Activated naive CD8-positive, alpha-beta T cell (primary cell): ENCODE measurements around the gene TYMS.

Source experiments
- H3K27ac Mint-ChIP-seq: one replicate; pipeline ENCODE4 v1.8.0; 2021; ENCODE audit warnings: mixed read lengths
- H3K27me3 Mint-ChIP-seq: one replicate; pipeline ENCODE4 v1.8.0; 2021; ENCODE audit warnings: mixed read lengths
- H3K36me3 Mint-ChIP-seq: one replicate; pipeline ENCODE4 v1.8.0; 2021; ENCODE audit warnings: mixed read lengths
- H3K4me1 Mint-ChIP-seq: one replicate; pipeline ENCODE4 v1.8.0; 2021; ENCODE audit warnings: low read depth, mixed read lengths
- H3K4me3 Mint-ChIP-seq: one replicate; pipeline ENCODE4 v1.8.0; 2021; ENCODE audit warnings: mild to moderate bottlenecking, mixed read lengths
- H3K9me3 Mint-ChIP-seq: one replicate; pipeline ENCODE4 v1.8.0; 2021; ENCODE audit warnings: low read depth, mixed read lengths

Gene TYMS

DNA sequence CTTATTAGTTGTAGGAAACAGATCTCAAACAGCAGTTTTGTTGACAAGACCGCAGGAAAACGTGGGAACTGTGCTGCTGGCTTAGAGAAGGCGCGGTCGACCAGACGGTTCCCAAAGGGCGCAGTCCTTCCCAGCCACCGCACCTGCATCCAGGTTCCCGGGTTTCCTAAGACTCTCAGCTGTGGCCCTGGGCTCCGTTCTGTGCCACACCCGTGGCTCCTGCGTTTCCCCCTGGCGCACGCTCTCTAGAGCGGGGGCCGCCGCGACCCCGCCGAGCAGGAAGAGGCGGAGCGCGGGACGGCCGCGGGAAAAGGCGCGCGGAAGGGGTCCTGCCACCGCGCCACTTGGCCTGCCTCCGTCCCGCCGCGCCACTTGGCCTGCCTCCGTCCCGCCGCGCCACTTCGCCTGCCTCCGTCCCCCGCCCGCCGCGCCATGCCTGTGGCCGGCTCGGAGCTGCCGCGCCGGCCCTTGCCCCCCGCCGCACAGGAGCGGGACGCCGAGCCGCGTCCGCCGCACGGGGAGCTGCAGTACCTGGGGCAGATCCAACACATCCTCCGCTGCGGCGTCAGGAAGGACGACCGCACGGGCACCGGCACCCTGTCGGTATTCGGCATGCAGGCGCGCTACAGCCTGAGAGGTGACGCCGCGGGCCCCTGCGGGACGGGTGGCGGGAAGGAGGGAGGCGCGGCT, at the start of gene TYMS:
Gene TYMS (plus strand): TSS at position 343 of the 690 bp plus-strand sequence. CDS start 90 bp downstream, at position 433.
- H3K27me3 Mint-ChIP-seq = peaks cover 27% of the 10 kb centered on the region
- H3K27ac Mint-ChIP-seq = no peak within 1 kb of the TSS
- H3K4me1 Mint-ChIP-seq = peaks cover 11% of the 10 kb centered on the region
- H3K9me3 Mint-ChIP-seq = no peaks in the 10 kb centered on the region
- peak within 1 kb of the TSS; percentile 91 for H3K4me3 Mint-ChIP-seq
- peaks cover 8% of the 10 kb centered on the region for H3K36me3 Mint-ChIP-seq

DNA sequence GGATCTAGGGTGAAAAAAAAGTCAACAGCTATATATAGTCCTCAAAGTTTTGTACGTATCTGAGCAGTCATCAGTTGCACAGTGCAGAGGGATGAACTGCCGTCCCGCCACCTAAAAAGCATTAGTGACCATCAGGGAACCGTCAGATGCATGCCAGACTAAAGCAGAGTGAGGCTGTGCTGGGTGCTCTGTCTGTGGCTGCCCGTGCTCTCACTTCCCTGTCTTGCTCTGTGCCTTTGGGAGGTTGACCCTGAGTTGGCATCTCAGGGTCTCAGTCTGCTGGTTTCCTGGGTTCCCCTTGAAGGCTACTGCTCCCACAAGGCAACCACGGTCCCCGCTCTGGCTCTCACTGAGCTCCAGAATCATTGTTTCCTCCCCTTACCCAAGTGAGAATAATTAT, 49.5 kb upstream of the TYMS start:
- Mint-ChIP-seq H3K27me3 (peaks cover 2% of the 10 kb centered on the region), H3K9me3 (no peaks in the 10 kb centered on the region), H3K4me1 (no peaks in the 10 kb centered on the region), H3K36me3 (no peaks in the 10 kb centered on the region), H3K4me3 (no peak overlapping the region), H3K27ac (no peak overlapping the region)

DNA sequence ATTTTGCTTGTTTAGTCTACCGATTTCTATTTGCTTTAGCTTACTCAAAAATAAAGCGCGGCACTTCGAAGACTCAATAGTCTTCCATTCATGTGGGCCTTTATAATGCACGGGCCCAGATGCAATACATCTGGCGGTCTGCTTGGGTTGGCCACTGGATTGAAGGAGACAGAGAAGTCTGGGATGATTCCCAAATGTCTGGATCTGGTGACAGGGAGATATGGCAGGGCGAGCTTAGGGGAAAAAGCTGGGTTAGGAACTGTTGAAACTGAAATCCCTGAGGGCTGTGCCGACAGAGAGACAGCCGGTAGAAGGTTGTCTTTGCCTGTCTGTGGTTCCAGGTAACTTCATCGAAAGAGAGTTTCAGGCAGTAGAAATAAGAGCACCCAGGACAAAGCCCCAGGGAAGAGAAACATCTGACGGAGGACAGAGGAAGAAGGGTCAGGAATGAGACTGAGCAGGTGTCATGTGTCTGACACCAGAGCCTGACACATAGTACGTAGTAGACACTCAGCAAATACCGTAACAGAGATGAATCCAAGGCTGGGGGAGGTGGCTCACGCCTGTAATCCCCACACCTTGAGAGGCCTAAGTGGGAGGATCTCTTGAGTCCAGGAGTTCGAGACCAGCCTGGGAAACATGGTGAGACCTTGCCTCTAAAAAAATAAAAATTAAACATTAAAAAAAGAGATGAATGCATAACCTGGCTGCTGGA, 47.1 kb upstream of the TYMS start:
- Mint-ChIP-seq H3K4me3 (no peak overlapping the region), H3K4me1 (no peaks in the 10 kb centered on the region), H3K27me3 (peaks cover 2% of the 10 kb centered on the region), H3K27ac (no peak overlapping the region), H3K36me3 (no peaks in the 10 kb centered on the region), H3K9me3 (no peaks in the 10 kb centered on the region)

DNA sequence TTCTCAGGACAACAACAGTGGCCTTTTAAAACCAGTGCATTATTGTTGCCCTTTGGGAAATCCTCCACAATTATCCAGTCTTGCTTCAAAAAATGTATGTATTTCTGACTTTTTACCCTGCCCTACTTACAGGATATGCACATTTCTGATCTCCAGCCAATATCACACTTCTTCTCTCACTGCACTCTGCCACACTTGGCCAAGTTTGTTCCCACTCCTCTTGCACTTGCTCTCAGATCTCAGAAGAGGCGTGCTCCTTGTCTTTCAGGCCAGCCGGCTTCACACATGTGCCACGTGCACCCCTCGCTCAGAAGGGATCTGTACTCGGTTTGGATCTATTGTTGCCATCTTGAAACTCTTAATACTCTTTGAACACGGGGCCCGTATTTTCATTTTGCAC, 45.3 kb upstream of the TYMS start:
- Mint-ChIP-seq H3K4me3 (no peak overlapping the region), H3K36me3 (no peaks in the 10 kb centered on the region), H3K27ac (no peak overlapping the region), H3K27me3 (peaks cover 2% of the 10 kb centered on the region), H3K4me1 (no peaks in the 10 kb centered on the region), H3K9me3 (no peaks in the 10 kb centered on the region)

DNA sequence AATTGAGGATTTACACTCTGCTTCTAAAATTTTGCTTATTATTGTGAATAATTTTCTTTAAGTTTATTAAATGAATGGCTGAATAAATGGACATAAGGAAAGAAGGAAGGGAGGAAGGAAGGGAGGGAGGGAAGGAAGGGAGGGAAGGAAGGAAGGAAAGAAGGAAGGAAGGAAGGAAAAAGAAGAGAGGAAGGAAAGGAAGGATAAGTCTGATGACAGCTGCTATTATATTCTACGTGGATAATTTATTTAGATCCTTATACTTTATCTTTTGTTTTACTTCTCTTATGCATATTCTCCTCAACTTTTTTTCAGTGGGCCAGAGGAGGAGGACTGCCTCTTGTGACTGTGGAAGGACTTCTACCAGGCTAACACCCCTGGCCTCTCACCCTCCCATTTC, 43.3 kb upstream of the TYMS start:
- H3K27ac Mint-ChIP-seq = no peak overlapping the region
- no peaks in the 10 kb centered on the region for H3K4me1 Mint-ChIP-seq
- H3K27me3 Mint-ChIP-seq = peaks cover 4% of the 10 kb centered on the region
- H3K4me3 Mint-ChIP-seq = no peak overlapping the region
- no peaks in the 10 kb centered on the region for H3K36me3 Mint-ChIP-seq
- H3K9me3 Mint-ChIP-seq = no peaks in the 10 kb centered on the region

GRCh38 chr18:615092-615521, 42.3 kb upstream of the TYMS start:
- Mint-ChIP-seq H3K4me1 (no peaks in the 10 kb centered on the region), H3K36me3 (no peaks in the 10 kb centered on the region), H3K27ac (no peak overlapping the region), H3K27me3 (peaks cover 4% of the 10 kb centered on the region), H3K9me3 (no peaks in the 10 kb centered on the region), H3K4me3 (no peak overlapping the region)

DNA sequence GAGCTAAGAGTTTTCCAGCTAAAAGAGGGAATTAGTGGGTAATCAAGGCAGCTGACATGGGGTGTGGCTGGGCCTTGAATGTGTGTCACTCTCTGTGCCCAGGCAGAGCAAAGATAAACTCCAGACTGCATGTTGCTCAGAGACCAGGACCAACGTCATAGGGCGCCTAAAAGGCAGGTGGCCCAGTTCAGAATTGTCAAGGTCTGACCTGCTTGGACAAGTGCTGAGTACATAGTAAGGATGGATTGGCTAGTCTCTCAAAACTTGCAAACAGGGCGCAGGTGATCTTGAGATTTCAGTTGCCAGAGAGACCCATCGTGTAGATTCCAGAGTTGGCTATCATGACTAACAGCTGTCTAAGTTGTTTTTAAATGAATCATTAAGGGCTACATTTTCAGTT, 41.7 kb upstream of the TYMS start:
- H3K4me1 Mint-ChIP-seq = no peaks in the 10 kb centered on the region
- no peaks in the 10 kb centered on the region for H3K9me3 Mint-ChIP-seq
- no peaks in the 10 kb centered on the region for H3K36me3 Mint-ChIP-seq
- no peak overlapping the region for H3K27ac Mint-ChIP-seq
- H3K4me3 Mint-ChIP-seq = no peak overlapping the region
- H3K27me3 Mint-ChIP-seq = peaks cover 4% of the 10 kb centered on the region

- H3K4me3 Mint-ChIP-seq = no peak overlapping the region
- no peaks in the 10 kb centered on the region for H3K4me1 Mint-ChIP-seq
- no peaks in the 10 kb centered on the region for H3K9me3 Mint-ChIP-seq
- H3K36me3 Mint-ChIP-seq = no peaks in the 10 kb centered on the region
- no peak overlapping the region for H3K27ac Mint-ChIP-seq
- H3K27me3 Mint-ChIP-seq = peaks cover 4% of the 10 kb centered on the region
Observed at GRCh38 chr18:616380-616995, 41.0 kb upstream of the TYMS start.

DNA sequence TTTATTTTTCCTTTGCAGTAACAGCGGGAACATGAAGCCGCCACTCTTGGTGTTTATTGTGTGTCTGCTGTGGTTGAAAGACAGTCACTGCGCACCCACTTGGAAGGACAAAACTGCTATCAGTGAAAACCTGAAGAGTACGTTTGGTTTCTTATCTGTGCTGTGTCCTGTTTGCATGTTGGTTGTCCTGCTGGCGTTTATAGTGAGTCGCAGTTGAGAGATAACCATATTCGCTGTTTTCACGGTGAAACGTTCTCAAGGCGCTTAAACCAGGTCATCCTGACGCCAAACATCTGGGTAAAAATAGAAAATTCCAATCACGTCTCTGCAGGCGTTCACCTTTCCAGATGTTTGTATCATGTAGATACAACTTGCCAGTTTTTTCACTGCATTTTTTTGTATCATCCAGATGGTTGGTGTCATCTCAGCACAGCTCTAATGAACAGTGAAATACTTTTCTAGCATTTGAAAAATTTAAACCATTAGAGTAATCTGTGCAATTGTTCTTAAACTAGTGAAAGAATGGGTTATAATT, 39.4 kb upstream of the TYMS start:
- Mint-ChIP-seq H3K27me3 (peaks cover 3% of the 10 kb centered on the region), H3K27ac (no peak overlapping the region), H3K9me3 (no peaks in the 10 kb centered on the region), H3K36me3 (no peaks in the 10 kb centered on the region), H3K4me3 (no peak overlapping the region), H3K4me1 (no peaks in the 10 kb centered on the region)

GRCh38 chr18:618618-619017, 38.8 kb upstream of the TYMS start:
- H3K4me3 Mint-ChIP-seq = no peak overlapping the region

GRCh38 chr18:621291-622043, 36.0 kb upstream of the TYMS start:
- no peak overlapping the region for H3K4me3 Mint-ChIP-seq
- peaks cover 5% of the 10 kb centered on the region for H3K27me3 Mint-ChIP-seq
- H3K4me1 Mint-ChIP-seq = peaks cover 1% of the 10 kb centered on the region
- no peaks in the 10 kb centered on the region for H3K9me3 Mint-ChIP-seq
- H3K27ac Mint-ChIP-seq = no peak overlapping the region
- H3K36me3 Mint-ChIP-seq = no peaks in the 10 kb centered on the region

More at GRCh38 chr18:618618-619017, 38.8 kb upstream of the TYMS start:
- Mint-ChIP-seq H3K9me3 (no peaks in the 10 kb centered on the region), H3K27me3 (peaks cover 3% of the 10 kb centered on the region), H3K4me1 (no peaks in the 10 kb centered on the region), H3K36me3 (no peaks in the 10 kb centered on the region), H3K27ac (no peak overlapping the region)

DNA sequence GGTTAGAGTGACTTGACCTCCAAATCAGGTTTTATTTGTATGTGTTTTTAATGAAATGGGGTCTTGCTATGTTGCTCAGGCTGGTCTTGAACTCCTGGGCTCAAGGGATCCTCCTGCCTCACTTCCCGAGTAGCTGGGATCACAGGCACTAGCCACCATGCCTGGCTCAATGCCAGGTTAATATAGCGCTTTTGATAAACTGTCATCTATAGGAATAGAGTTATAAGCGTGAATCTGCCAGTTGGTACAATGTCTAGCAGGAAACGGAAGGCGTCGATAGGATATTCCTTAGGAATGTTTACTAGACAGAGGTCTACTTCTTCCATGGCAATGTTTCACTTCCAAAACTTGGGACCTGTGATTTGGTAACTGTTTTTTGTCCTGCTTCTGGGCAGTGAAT, 35.2 kb upstream of the TYMS start:
- Mint-ChIP-seq H3K27ac (no peak overlapping the region), H3K27me3 (peaks cover 5% of the 10 kb centered on the region), H3K4me1 (peaks cover 1% of the 10 kb centered on the region), H3K9me3 (no peaks in the 10 kb centered on the region), H3K4me3 (no peak overlapping the region), H3K36me3 (no peaks in the 10 kb centered on the region)

DNA sequence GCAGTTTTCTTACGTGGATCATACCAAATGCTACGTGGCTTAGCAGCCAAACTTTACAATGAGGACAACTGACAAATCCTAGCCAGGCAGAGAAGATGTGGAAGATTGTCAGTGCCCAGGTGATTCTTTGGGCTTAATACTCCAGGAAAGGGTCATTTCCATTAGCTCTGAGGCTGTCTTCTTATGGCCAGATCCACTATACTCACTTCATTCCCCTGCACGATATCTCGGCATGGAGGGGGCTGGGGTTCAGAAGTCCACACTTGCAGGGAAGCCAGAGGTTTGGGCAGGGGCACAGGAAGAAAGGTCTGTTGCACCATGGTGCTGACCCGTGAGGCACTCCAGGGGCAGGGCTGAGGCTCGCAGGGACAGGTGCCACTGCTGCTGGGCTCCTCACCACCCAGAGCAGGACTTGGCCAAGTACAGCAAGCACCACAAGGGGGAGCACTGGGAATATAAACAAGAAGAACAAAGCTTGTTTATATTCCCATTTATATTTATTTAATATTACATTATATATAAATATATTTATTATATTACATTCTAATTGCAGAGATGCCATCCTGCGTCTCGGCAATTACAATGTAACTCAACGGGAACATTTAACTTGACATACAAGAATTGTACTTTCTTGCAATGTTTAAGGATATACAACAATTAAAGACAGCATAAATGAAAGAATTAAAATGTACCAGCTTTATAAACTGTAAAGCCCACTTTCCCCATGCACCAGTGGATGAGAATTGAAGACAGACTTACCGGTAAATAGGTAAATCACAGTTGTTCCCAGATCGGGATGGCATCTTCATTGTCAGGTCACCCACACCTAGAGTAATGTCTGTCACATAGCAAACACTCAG, 33.5 kb upstream of the TYMS start:
- no peaks in the 10 kb centered on the region for H3K9me3 Mint-ChIP-seq
- H3K4me1 Mint-ChIP-seq = peaks cover 1% of the 10 kb centered on the region
- H3K27ac Mint-ChIP-seq = no peak overlapping the region
- H3K36me3 Mint-ChIP-seq = no peaks in the 10 kb centered on the region
- H3K27me3 Mint-ChIP-seq = peaks cover 7% of the 10 kb centered on the region
- no peak overlapping the region for H3K4me3 Mint-ChIP-seq

GRCh38 chr18:627231-627630, 30.2 kb upstream of the TYMS start:
- Mint-ChIP-seq H3K9me3 (no peaks in the 10 kb centered on the region), H3K27ac (no peak overlapping the region), H3K36me3 (no peaks in the 10 kb centered on the region), H3K4me1 (peaks cover 1% of the 10 kb centered on the region), H3K4me3 (no peak overlapping the region), H3K27me3 (peaks cover 5% of the 10 kb centered on the region)
